ENCODE results near the gene GFRA4.
"Not testable (repeated sequence)": the region's sequence is repeated elsewhere in the genome, so short reads cannot be mapped to it uniquely, and the experiment has no call there.

GFRA4 gene

DNA sequence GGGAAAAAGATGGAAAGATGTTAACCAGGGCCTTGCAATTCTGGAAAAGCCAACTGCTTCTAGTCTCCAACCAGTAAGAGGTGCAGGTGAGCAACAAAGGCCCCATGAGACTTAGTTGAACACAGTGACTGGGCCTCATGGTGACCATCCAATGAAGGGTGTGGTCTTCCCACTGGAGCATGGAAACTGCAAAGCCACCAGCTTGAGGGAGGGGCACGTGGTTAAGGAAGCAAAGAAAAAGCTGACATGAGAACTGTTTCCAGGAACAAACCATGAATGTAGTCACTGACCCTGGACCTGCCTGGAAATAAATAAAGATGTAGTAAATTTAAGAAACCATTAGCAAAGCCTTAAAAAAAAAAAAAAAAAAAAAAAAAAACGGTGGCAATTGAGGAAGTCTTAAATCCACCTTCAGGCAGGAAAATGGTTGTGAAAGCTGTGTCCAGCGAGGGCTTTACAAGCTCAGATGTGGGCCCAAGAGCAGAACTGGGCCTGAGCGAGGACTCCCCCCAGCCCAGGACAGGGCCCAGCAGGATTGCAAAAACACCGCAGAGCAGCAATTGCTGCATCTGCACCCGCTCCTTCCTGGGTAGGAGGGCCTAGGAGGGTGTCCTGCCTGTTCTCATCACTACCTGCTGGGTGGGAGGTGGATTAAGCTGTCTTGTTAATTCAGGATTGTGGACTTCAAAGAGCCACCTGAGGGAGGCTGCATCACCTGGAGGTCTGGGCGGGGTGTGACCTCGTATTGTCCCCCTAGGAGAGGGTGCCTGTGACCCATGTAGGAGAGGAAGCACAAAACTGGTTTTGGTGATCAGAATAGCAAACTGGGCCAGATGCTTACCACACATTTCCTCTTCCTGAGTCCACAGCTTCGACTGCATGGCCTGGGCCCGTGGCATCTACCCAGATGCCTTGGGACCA lies 10.3 kb downstream of the GFRA4 start:
- no peak for DNase-seq

DNA sequence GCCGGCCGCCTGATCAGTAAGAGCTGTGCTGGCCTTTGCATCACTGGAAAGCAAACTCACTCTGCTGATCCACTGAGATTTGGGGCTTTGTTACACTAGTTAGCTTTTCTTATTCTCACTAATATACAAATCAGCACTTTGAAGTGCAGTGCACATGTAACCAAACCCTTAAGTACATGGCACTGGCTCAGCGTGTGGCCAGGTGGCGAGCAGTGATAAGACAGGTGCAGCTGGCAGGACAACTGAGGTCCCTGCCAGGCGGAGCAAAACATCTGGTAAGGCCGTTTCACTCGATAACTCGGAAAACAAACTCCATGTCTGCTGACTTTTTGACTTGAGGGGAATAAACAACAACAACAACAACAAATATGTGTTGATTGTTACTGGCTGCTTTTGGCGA lies 11.0 kb downstream of the GFRA4 start:
- no peak for DNase-seq

DNA sequence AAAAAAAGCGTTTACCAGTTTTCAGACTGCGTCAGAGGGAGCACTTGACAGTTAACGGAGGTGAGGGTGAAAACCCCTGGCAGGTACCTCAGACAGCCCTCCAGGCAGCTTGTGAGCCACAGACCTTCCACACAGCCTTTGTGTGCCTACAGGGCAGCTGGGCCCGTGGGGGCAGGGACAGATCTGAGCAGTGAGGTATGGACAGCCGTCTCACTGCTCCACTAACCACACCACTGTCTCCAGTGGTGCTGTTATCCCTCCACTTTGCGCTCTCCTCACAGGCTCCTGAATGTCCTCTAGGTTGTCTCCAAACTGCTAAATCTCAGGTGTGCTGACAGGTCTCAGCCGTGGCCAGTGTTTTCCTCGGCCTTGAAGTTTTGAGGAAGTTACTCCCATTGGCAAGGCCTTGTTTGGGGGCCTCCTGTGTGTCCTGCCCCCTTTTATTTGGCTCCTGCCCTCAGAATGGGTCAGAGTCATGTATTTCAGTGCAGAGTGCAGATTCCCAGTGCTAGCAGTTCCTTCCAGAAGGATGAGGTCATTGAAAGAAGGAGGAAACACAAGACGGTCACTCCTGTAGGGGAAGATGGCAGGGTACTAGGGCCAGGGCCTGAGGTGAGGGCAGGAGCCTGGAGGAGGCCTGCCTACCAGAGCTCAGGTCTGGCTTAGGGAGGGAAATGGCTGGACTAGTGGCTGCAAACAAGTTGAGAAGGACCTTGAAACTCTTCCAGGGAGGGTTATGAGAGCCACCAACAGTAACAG lies 11.8 kb downstream of the GFRA4 start:
- no peak for DNase-seq

DNA sequence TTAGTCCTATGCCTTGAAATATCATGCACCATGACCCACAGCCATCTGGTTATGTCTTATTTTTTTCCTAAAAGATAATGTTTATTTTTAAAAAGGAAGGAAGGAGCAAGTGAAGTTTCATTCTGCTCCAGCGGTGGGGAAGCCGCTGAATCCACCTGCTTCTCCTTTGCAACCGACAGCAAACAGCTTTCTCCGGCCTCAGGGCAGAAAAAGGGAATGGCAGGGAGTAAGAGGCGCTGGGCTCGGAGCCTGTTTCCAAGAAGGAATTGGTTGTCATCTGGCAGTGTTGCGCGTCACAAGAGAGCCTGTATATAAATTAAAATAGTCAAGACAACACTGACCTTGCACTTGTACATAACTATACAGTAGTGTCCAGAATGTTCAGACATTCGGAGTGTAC lies 14.2 kb downstream of the GFRA4 start:
- DNase-seq: no peak

- no peak for DNase-seq
Observed at GRCh38 chr20:3647473-3647872, 15.7 kb downstream of the GFRA4 start.

- no peak for DNase-seq
Observed at GRCh38 chr20:3646651-3647050, 16.5 kb downstream of the GFRA4 start.

GRCh38 chr20:3646067-3646440 lies 17.1 kb downstream of the GFRA4 start:
- DNase-seq: no peak

DNA sequence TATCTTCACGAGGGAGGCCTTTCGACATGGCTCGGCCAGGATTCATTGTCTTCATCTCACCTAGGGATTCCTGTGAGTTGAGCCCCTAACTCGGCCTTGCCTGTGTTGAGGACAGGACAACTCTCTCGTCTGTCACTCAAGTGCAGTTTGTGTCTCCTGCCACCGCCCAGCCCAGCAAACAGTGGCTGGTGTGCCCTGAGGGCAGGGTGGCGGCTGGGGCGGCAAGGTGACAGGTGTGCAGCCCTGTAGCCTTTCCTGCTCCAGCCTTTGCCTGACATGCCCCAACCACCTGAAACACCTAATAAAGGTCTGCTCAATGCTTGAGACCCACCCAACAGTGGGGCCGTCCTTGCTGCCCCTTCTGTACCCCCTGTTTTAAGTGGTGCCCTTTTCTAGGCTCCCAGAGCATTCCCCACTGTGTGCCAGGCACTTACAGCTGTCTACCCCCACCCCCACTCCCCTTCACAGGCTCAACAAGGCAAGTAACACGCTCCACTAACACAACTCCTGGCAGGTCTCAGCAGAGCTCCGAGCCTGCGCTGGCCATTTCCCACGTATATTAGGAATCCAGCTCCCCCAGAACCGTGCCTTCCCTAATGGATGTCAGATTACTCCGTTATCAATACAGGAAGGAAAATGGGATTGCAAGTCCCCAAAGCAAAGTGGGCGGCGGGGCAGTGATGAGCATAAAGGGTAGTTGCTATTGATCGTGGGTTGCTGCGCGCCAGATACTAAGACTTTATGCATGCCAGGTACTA lies 17.7 kb downstream of the GFRA4 start:
- no peak for DNase-seq

- DNase-seq: no peak
Observed at GRCh38 chr20:3640259-3640658, 22.9 kb downstream of the GFRA4 start.

DNA sequence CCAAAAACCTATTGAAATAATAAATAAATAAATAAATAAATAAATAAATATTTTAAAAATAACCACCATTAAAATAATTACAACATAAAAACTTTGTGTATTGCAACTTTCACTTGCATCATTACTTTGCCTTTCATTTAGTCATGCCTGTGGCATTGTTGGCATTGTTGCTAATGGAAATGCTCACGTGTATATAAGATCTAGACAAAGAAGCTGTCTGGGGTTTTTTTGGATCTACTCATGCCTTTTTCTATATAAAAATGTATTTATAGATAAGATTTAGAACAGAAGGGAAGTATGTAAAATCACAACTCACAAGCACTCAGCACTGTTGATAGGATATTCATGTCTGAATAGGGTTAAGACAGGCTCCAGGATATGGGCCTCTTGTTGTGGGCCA lies 27.9 kb downstream of the GFRA4 start:
- no peak for DNase-seq

DNA sequence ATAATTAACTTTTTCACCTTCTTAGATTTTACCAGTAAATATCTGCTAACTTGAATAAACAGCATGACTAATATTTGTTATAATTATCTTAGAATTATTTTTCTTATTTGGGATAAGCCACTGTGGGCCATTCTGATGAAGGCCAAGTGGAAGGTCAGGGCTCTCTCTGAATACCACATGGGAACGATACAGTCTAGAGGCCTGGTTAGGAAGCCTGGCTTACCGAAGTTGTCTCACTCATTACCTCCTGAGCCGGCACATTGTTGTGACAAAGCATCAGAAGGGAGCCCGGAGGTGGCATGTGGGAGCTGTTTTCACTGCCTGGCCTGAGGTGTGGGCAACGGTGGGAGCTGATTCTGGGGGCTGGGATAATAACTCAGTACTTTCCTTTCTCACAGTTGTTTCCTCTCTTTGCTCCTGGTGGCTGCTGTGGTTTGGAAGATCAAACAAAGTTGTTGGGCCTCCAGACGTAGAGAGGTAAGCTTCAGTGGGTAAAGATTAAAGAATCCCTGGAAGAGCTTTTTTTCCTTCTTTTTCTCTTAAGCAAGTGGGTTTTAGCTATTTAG lies 29.2 kb downstream of the GFRA4 start:
- DNase-seq: no peak

GRCh38 chr20:3632311-3633004 lies 30.7 kb downstream of the GFRA4 start:
- no peak for DNase-seq

DNA sequence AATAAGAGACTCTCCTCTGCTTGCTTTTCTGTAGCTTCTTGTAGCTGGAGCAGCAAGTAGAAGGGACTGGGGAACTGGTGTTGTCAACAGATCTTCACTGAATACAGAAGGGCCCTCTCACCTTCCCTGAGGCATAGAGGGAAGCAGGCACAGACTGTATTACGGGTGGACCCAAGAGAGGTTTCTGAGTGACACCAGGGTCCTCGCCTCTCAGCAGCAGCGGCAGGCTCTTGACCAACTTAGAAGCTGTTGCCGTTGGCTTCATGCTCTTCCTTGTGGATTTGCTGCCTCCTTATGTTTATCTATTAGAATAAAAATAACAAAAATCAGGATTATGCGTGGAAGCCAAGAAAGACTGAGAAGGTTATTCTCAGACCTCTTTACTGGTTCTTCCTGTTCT lies 31.7 kb downstream of the GFRA4 start:
- DNase-seq: no peak

DNA sequence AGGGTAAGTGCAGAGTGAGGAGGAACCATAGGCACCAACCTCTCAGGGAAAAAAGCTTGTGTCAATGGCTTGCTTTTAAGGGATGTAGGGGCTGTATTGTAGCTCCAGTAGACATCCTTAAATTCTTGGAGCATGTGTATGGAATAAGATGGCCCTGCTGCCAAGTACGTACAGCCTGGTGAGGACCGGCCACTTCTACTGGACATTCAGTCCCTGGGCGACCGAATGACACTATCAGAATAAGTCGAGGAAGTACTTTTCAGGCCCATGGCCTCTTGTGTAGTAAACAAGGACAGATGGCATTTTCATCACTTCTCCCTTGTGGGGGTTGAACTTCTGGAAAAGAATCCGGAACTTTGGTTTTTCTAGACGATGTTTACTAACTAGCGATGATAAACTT lies 32.8 kb downstream of the GFRA4 start:
- no peak for DNase-seq

DNA sequence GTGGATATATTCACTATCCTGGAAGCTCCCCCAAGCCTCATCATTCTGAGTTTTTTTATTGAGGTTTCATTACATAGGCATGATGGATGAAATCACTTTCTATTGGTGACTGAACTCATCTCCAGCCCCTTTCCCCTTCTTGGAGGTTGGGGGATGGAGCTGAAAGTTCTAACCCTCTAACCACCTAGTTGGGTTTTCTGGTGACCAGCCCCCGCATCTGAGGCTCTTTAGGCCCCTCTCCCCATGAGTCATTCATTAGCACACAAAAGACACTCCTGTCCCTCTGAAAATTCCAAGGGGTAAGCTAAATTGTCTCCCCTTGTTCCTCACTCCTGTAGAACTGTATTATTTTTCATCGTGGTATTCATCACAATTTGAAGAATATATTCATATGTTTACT lies 33.3 kb downstream of the GFRA4 start:
- DNase-seq: no peak

- no peak for DNase-seq
Observed at GRCh38 chr20:3628502-3629314, 34.5 kb downstream of the GFRA4 start.

DNA sequence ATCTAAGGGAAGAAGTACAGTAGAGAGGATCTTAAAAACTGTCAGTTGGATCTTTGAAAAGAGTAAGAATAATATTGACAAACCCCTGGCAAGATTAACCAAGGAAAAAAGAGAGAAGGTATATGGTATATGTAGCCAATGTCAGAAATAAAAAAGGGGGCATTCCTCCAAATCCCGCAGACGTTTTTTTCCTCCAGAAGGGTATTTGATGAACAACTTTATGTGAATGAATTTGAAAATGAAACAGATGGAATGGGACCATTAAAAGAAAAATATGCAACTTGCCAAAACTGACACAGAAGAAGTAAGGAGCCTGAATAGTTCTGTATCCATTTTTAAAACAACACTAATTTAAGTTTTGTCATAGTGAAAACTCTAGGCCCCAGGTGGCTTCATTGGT lies 35.7 kb downstream of the GFRA4 start:
- DNase-seq: no peak

DNA sequence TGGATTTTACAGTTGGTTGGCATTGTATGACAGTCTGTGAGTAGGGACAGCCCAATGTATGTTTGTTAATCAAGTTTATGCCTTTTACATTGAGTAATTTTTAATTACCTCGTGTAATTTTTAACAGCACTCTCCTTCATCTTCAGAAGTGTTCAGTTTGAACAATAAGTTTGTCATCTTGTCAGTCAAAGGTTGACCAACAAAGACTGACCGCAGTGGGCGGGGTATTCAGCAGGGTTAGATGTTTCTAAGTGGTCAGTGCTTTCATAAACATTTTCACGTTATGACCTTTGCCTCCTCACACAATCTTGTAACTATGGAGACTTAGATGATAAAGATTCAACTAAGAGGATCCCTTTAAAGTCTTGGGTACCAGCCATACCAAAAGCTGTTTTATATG lies 40.8 kb downstream of the GFRA4 start:
- DNase-seq: no peak

DNA sequence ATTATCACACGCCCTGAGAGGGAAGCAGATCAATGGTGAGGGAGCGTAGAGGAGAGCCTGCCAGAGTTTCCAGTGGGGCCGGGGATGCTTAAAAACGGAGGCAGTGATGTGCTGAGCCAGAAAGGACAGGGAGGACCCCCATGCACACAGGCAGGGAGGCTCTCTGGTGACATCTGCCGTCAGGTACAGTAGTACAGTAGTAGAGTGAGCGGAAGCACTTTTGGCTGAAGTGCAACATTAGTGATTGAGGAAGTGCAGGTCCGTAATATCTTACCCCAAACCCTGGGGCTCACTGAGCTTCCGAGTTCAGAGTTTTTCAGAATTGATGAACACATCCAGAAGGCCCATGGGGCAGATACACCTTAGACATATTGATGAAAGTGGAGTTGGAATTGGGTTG lies 42.1 kb downstream of the GFRA4 start:
- DNase-seq: no peak

DNA sequence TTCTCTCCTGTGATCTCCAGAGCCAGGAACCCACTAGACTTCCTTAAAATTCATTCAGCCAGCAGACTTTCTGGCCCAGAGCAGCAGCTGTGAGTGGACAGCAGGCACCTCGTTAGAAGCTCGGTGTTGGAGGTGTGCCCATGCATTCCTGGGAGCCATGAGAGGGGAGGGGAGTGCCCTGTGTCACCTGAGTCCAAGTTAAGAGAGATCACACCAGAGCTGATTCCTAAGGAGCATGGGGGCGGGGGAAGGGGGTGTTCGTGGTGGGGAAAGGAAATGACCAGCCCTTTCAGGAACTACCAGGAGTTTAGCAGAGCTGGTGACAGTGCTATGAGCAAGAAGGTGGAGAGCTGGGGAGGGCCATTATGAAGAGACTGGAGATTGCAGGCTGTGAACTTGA lies 46.9 kb downstream of the GFRA4 start:
- peak in 1 of 2 experiments; percentile 7 for DNase-seq

DNA sequence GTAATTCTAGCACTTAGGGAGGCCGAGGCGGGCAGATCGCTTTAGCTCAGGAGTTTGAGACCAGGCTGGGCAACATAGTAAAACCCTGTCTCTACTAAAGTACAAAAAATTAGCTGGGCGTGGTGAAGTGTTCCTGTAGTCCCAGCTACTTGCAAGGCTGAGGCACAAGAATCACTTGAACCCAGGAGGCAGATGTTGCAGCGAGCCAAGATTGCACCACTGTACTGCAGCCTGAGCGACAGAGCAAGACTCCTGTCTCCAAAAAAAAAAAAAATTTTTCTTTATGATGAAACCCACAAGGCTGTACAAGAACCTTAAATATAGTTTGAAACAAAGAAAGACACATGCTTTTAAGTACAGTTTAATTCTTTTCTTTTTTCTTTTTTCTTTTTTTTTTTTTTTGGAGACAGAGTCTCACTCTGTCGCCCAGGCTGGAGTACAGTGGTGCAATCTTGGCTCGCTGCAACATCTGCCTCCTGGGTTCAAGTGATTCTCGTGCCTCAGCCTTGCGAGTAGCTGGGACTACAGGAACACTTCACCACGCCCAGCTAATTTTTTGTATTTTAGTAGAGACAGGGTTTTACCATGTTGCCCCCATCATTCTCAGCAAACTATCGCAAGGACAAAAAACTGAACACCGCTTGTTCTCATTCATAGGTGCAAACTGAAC lies 47.9 kb downstream of the GFRA4 start:
- not testable (repeated sequence) for DNase-seq
